AG04450 (cell line): ENCODE measurements around the gene TIMM17B. TPM values are rescaled to one million over a fixed set of nuclear protein-coding genes. Genes with fewer than 3 reads are reported as not detected.

ENCODE experiments used
- CTCF ChIA-PET: fragments of 300-600, 350-600 bp; formaldehyde crosslinking; extraction: SDS; loops from one replicate; lab custom pipeline; 2022; ENCODE audit warnings: antibody characterized with exemption, inconsistent platforms; lab: Charles Lee
- POLR2A ChIA-PET: fragments of 350-600 bp; formaldehyde crosslinking; extraction: SDS; loops from one replicate; lab custom pipeline; 2021; ENCODE audit warnings: antibody characterized with exemption, inconsistent platforms; lab: Yijun Ruan, JAX
- DNase-seq: peaks from one replicate; pipeline ENCODE4 v3.0.0-alpha.2; 2011; ENCODE audit warnings: low read depth, low spot score
- H3K27ac ChIP-seq: one replicate; pipeline ENCODE4 v1.5.1; 2012; ENCODE audit warnings: low read depth, low read length, control low read depth
- H3K27me3 ChIP-seq: one replicate; pipeline ENCODE4 v1.6.0; 2012; ENCODE audit warnings: low read length; ENCODE audit not compliant: control insufficient read depth, insufficient read depth
- H3K4me3 ChIP-seq: 2 replicates; pipeline ENCODE4 v1.5.1; 2011; ENCODE audit warnings: mild to moderate bottlenecking, low read depth, low read length, control low read depth
- H3K9me3 ChIP-seq: 2 replicates; pipeline ENCODE4 v1.5.1; 2012; ENCODE audit warnings: low read length; ENCODE audit not compliant: control insufficient read depth, insufficient read depth
- polyA plus RNA-seq: library from polyadenylated mRNA; depleted of rRNA; stranded (reverse); fragments of >200 nt; gene quantifications from 2 replicates; pipeline ENCODE4 v1.2.3, GENCODE V29; 2011
- TF ChIP-seq, protein P1 (sequence below): IDR thresholded peaks from 2 replicates; pipeline ENCODE4 v1.5.1; 2011; ENCODE audit warnings: low read depth, low read length, control low read depth, inconsistent platforms

The TIMM17B gene
- polyA plus RNA-seq, 1 experiment: 31.2 TPM

DNA sequence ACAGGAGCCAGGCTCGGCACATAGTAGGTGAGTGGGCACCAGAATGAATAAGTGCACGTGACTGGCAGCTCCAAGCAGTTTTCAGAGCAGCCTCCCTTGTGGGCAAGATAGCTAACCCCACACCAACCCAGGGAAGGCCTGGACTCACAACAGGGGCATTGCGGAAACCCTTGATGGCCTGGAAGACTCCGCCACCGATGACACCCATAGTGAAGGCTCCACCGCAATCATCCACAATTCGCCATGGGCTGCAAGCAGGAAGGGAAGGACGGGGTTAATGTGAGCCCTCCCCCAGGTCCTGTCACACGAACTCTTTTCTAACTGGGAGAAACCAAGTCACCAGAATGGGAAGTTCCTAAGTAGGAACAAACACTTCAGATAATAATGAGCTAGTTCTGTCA, 957 bp downstream of the TIMM17B start:
- TF ChIP-seq, protein P1, sequence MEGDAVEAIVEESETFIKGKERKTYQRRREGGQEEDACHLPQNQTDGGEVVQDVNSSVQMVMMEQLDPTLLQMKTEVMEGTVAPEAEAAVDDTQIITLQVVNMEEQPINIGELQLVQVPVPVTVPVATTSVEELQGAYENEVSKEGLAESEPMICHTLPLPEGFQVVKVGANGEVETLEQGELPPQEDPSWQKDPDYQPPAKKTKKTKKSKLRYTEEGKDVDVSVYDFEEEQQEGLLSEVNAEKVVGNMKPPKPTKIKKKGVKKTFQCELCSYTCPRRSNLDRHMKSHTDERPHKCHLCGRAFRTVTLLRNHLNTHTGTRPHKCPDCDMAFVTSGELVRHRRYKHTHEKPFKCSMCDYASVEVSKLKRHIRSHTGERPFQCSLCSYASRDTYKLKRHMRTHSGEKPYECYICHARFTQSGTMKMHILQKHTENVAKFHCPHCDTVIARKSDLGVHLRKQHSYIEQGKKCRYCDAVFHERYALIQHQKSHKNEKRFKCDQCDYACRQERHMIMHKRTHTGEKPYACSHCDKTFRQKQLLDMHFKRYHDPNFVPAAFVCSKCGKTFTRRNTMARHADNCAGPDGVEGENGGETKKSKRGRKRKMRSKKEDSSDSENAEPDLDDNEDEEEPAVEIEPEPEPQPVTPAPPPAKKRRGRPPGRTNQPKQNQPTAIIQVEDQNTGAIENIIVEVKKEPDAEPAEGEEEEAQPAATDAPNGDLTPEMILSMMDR: no peak
- Histone ChIP-seq H3K9me3 (no peaks in the 10 kb centered on the region; the same call in 1 of the 2 replicates), H3K27ac (peak overlapping the region; percentile 91), H3K4me3 (peak overlapping the region; percentile 80), H3K27me3 (no peaks in the 10 kb centered on the region)
- CTCF ChIA-PET: no interaction called here
- POLR2A ChIA-PET: interaction anchor here (1.4 kb wide), 1 partner anchor 147 kb away, joined by 8 read pairs; the partner anchor contains the start of gene TFE3
- DNase-seq: no peak

DNA sequence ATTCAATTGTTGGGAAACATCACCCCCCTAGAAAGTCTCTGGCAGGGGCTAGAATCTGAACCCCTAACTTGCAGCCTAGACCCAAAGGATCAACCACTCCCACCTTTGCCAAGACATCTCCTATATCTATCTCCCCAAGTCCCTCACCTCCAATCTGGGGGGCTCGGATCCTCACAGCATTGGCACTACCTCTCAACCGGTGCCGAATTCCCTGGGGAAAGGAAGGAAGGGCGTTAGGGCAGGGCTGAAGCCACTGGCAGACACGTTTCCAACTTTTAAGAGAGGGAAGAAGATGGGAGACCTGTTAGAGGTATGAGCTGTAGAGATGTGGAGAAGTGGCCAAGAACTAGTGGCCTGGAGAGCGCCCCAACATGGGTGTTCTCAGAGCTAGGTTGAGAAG, 2.7 kb downstream of the TIMM17B start:
- DNase-seq: no peak
- Histone ChIP-seq H3K27me3 (no peaks in the 10 kb centered on the region), H3K4me3 (no peak overlapping the region), H3K9me3 (no peaks in the 10 kb centered on the region; the same call in 1 of the 2 replicates), H3K27ac (no peak overlapping the region)
- CTCF ChIA-PET: no interaction called here
- TF ChIP-seq, protein P1: no peak
- POLR2A ChIA-PET: no interaction called here

DNA sequence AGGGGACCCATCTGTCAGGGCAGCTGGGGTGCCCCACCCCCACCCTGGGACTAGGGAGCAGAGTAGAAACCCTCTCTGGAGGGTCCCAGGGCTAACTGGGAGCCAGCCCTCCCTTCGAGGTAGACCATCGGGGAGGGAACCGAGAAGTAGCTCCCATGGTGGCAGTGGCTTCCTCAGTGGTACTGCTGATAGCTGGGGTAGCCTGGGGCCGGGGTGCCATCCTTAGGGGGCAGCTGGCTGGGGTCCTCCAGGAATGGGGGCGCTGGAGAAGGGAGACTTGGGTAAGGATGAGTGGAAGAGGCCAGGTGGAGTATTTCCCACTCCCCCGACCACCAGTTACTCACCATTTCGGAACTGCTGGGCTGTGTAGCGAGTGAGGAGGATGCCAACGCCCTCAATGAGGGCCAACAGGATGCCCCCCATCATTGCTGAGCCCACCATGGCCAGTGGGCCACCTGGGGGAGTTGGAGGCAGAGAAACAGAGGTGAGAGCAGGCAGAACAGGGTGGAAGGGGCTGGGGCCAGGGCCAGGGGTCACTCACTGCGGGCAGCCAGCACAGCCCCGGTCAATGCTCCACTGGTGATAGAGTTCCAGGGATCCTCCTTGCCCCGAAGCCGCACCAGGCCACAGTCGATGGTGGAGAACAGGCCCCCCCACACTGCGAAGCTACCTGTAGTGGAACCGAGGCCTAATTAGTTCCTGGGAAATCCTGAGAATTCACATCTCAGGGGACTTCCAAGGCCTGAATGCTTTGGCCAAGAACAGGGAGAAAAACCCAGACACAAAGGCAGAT, 3.8 kb downstream of the TIMM17B start:
- POLR2A ChIA-PET: no interaction called here
- CTCF ChIA-PET: no interaction called here
- DNase-seq: no peak

DNA sequence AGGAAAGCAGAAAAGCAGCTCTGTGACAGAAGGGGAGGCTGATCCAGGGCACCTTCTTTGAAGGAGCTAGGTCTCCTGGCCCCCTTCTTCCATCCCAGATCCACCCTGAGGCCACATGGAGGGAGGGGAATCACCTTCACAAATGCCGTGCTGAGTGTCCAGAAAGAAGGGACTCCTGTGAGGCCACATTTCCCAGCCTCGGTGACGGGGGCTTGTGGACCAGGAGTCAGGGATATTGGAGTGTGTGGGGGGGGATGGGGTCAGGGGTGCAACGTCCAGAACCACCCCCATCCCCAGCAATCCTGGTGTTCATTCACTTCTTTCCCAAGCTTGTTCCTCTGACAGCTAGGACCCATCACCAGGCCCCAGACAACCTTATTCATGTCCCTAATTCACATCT, 4.7 kb downstream of the TIMM17B start:
- TF ChIP-seq, protein P1: no peak
- no peak overlapping the region for H3K4me3 ChIP-seq
- H3K27ac ChIP-seq: no peak overlapping the region
- ChIA-PET CTCF (no interaction called here), POLR2A (no interaction called here)
- no peaks in the 10 kb centered on the region; the same call in 1 of the 2 replicates for H3K9me3 ChIP-seq
- H3K27me3 ChIP-seq: no peaks in the 10 kb centered on the region
- no peak for DNase-seq

More for the DNA sequence above, 3.8 kb downstream of the TIMM17B start:
- Histone ChIP-seq H3K9me3 (no peaks in the 10 kb centered on the region; the same call in 1 of the 2 replicates), H3K27ac (no peak overlapping the region), H3K4me3 (no peak overlapping the region), H3K27me3 (no peaks in the 10 kb centered on the region)
- TF ChIP-seq, protein P1: no peak
